Right renal pelvis (tissue), 4 donors: ENCODE results near the gene CNOT11. TPM values are rescaled to one million over a fixed set of nuclear protein-coding genes. Genes with fewer than 3 reads are reported as not detected.
"Not testable (repeated sequence)": the region's sequence is repeated elsewhere in the genome, so short reads cannot be mapped to it uniquely, and the experiment has no call there.

Experiments used
- DNase-seq, 4 donors: peaks; one replicate each; pipeline ENCODE4 v3.0.0-alpha.2; 2013; ENCODE audit warnings: low read depth in 4 of 4, low spot score in 3 of 4, missing footprints in 1 of 4
- polyA plus RNA-seq, 4 donors: library from polyadenylated mRNA; unstranded; fragments of 120-200 nt; gene quantifications; one replicate each; pipeline ENCODE4 v1.2.1, GENCODE V29; 2013; ENCODE audit not compliant: insufficient read length in 4 of 4

Gene CNOT11
- polyA plus RNA-seq, 4 donors: 48.1 to 75.5 (median 59.8) TPM

DNA sequence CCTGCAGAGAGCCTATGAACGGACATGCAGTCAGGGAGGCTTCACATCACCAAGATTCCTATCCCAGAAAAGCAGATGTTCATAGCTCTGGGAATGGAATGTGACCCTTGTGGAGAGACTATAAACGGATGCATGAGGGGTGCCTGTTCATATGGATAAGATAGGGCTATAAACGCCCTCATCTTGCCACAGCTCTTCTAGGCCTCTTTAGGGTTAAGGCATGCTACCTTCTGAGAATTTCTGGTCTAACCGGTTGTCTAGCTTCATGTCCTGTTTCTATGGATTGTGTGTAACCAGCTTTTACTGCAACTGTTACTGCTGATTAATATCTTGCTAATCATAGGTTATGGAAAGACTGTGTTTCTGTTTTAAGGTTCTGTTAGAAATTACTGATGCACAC is 8.3 kb upstream of the CNOT11 start:
- DNase-seq: not testable (repeated sequence)

DNA sequence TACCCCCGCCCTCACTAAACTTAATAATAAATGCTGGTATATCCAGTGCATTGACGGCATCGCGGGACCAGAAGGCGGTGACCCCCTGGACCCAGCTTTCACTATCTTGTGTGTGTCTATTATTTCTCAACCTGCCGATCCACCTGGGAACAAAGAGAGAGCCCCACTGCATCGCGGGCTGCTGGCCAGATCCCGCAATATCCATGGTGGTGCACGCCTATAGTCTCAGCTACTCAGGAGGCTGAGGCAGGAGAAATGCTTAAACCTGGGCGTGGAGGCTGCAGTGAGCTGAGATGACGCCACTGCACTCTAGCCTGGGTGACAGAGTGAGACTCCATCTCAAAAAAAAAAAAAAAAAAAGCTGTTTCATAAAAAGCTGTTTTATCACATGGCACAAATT is 7.8 kb upstream of the CNOT11 start:
- DNase-seq: not testable (repeated sequence)

DNA sequence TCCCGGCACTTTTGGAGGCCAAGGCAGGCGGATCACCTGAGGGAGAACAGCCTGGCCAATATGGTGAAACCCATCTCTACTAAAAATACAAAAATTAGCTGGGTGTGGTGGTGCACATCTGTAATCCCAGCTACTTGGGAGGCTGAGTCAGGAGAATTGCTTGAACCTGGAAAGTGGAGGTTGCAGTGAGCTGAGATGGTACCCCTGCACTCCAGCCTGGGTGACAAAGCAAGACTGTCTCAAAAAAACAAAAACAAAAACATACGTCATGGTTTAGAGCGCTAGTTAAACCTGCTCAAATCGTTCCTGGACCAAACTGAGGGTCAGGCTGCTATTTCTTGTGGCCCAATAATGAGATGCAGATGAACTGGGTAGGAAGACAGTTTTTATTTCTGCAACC is 7.2 kb upstream of the CNOT11 start:
- DNase-seq: not testable (repeated sequence)

GRCh38 chr2:101248756-101249155 is 3.9 kb upstream of the CNOT11 start:
- not testable (repeated sequence) for DNase-seq

DNA sequence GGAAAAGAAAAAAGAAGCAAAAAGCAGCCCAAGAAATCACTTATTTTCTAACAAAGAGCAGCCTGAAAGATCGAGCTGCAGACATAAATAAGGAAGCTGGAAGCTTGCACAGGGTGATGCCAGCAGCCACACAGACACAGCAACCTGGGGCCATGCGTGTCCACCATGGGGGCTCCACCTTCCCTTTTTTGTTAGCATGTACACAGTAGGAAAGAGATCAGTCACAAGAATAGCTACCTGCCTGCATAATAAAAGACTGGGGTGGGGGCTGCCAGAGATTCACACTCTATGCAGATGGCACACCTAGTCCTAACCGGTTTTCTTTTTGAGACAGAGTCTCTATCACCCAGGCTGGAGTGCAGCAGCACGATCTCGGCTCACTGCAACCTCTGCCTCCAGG is 2.9 kb upstream of the CNOT11 start:
- DNase-seq: no peak

DNA sequence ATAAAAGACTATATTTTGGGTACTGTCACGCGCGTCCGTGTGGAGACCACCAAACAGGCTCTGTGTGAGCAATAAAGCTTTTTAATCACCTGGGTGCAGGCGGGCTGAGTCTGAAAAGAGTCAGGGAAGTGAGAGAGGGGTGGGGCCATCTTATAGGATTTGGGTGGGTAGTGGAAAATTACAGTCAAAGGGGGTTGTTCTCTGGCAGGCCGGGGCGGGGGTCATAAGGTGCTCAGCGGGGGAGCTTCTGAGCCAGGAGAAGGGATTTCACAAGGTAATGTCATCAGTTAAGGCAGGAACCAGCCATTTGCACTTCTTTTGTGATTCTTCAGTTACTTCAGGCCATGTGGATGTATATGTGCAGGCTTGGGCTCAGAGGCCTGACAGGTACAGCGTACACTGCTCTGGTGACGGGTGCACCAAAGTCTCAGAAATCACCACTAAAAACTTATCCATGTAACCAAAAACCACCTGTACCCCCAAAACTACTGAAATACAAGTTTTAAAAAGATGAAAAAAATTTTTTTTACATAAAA is 1.4 kb upstream of the CNOT11 start:
- not testable (repeated sequence) for DNase-seq

DNA sequence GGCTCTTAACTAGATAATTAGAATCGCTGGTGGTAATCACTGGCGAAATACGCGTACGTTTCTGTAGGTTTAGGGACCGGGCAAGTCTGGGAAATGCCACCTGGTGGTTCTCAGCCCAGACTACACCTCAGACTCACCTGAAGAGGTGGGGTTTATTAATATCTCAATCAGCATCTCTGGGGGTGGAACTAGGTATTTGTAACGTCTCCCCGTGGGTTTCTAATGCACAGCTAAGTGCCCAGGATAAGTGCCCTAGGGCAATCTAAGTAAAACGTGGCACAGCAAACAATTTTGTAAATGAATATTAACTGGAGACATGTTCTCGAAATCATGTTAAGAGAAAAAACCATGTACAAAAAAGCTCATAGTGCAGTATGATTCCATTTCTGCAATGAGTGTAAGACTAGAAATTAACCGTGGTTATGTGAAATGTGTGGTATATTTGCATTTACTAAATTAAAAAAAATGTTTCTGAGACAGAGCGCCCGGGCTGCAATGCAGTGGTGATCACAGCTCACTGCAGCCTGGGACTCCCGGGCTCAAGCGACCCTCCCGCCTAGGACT is 760 bp upstream of the CNOT11 start:
- DNase-seq: no peak

DNA sequence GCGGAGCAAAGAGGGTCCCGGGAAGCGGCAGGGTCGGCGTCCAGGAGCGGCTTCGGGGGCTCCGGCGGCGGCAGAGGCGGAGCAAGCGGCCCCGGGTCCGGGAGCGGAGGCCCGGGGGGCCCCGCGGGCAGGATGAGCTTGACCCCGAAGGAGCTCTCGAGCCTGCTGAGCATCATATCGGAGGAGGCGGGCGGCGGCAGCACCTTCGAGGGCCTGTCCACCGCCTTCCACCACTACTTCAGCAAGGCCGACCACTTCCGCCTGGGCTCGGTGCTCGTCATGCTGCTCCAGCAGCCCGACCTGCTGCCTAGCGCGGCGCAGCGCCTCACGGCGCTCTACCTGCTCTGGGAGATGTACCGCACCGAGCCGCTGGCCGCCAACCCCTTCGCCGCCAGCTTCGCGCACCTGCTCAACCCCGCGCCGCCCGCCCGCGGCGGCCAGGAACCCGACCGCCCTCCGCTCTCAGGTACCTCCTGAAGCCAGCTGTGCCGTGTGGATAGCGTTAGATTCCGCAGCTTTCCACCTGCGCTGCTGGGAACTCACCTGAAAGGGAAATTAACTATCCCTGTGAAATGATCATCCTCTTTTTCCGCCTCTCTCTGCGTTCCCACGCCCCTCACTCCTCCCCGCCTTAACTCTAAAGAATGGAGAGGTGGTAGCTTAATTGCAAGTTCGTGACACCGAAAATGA is 472 bp downstream of the CNOT11 start:
- DNase-seq: peak in 1 of 4 donors; percentile 31

DNA sequence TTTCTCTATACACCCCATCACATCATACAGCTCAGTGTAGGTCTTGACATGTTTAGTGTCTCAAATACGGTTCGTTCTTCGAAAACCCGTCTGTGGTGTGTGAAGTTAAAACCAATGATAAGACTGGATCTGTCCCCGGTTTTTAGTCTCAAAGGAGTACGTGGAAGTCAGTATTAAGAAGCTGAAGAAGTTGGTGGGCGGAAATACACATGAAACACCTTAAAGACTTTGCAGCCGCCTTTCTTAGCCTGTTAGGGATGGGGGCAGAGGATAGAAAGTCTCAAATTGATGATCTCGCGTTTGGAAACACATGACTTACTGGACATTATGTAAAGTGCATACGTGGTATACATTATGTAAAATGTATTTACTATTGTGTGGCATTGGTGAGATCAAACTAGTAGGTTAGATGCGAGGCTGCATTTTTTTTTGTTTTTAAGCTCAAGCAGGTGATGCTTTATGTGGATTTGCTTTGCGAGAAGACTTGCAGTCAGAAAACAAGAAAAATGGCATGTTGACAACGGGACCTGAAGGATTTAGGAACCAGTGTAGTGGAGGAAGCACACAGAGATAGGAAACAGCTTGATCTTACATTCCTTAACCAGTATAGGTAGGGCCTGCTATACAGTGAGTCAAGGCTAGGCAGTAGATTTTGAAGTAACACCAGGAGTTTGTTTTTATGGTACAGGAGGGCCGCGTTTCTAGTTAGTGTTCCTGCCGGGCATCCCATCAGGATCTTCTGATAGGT is 1.2 kb downstream of the CNOT11 start:
- DNase-seq: no peak

GRCh38 chr2:101255501-101255900 is 2.8 kb downstream of the CNOT11 start:
- DNase-seq: no peak

GRCh38 chr2:101256316-101256715 is 3.6 kb downstream of the CNOT11 start:
- no peak for DNase-seq

DNA sequence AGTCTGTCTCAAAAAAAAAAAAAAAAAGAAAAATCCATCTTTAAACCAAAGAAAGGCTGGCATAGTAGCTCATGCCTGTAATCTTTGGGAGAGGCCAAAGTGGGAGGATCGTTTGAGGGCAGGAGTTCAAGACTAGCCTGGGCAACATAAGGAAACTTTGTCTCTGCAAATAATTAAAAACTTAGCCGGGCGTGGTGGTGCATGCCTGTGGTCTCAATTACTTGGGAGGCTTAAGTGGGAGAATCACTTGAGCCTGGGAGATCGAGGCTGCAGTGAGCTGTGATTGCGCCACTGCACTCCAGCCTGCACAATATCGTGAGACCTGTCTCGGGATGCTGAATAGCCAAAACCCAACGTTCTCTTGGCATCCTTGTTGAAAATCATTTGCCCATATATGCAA is 6.1 kb downstream of the CNOT11 start:
- DNase-seq: no peak

GRCh38 chr2:101262142-101262541 is 9.5 kb downstream of the CNOT11 start:
- DNase-seq: no peak

GRCh38 chr2:101263377-101263800 is 10.7 kb downstream of the CNOT11 start:
- DNase-seq: no peak

DNA sequence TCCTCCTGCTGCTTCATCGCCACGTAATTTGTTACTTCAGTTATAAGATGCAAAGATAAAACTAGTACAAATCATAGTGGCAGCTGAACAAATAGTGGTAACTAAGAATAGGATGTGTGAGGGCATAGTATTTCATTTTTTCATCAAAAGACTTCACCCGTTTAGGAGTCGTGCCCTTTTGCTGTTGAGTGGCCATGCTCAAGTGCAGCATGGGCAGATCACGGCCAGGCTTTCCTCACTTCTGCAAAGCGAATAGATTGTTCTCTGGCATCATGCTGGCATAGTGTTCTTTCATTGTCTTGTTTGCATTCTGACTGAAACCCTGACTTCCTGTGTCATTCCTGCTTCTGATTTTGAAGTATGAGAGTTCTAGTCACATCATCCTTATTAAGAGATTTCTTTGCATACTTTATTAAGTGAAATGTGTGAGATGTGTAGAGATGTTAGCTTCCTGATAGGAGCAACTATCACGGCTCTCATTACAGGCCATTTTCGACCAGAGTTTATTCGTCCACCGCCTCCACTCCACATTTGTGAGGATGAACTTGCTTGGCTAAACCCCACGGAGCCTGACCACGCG is 11.8 kb downstream of the CNOT11 start:
- no peak for DNase-seq

- DNase-seq: no peak
Observed at GRCh38 chr2:101265893-101266499, 13.3 kb downstream of the CNOT11 start.

- peak in 1 of 4 donors; percentile 18 for DNase-seq
Observed at GRCh38 chr2:101267671-101268656, 15.3 kb downstream of the CNOT11 start.

GRCh38 chr2:101270700-101271259 is 18.1 kb downstream of the CNOT11 start:
- no peak for DNase-seq
